Activated naive CD4-positive, alpha-beta T cell treated with Interleukin-2 at 50 U/mL for 16 hours (primary cell): ENCODE measurements around the gene SULF2.

Experiments
- DNase-seq: peaks from one replicate; pipeline ENCODE4 v3.0.0-alpha.2; 2020

Gene SULF2

DNA sequence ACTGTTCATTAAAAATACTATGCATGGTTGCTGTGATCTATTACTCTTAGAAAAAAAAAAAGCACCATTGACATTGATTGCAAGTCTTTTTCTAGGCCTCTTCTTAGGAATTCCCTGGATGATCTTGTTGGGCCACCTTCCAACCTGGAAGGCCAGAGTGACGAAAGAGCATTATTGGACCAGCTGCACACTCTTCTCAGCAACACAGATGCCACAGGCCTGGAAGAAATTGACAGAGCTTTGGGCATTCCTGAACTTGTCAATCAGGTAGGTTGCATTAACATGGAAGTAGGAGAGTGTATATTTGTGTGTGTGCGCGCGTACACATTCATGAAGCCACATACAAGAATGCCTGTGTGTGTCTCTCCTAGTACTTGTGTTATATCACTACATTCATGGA, 143.2 kb downstream of the SULF2 start:
- no peak for DNase-seq

DNA sequence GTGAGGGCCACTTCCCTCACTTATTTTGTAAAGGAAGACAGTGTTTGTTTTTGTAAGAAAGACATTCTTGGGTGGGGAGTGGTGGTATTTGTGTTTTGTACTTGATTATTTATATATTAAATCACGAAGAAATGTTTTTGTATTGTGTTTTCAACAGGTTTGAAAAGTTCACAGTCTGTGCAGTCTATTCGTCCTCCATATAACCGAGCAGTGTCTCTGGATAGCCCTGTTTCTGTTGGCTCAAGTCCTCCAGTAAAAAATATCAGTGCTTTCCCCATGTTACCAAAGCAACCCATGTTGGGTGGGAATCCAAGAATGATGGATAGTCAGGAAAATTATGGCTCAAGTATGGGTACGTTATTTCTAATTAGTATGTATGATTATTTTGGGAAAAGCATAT, 146.4 kb downstream of the SULF2 start:
- DNase-seq = no peak

DNA sequence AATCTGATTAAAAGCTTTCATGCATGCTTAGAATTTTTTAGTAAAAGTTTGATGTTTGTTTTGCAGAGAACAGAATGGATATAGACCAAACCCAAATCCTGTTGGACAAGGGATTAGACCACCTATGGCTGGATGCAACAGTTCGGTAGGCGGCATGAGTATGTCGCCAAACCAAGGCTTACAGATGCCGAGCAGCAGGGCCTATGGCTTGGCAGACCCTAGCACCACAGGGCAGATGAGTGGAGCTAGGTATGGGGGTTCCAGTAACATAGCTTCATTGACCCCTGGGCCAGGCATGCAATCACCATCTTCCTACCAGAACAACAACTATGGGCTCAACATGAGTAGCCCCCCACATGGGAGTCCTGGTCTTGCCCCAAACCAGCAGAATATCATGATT, 150.0 kb downstream of the SULF2 start:
- no peak for DNase-seq

DNA sequence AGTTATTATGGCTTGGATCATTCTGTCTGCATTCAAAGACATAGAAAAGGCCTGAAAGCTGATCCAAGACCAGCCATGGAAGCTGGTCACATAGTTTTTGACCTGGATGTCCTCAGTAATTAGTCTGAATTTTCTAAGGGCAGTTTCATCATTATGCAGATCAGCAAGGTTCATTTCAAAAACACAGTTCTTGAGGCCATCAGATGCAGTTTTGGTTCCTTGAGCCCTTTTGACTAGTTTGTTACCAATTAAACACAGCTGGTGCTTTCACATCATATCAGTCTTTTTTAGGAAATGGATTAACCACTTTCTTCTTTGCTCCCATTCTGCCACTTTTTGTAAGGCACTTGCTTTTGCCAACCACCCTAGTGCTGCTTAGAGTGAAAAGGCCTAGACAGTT, 154.2 kb downstream of the SULF2 start:
- no peak for DNase-seq

DNA sequence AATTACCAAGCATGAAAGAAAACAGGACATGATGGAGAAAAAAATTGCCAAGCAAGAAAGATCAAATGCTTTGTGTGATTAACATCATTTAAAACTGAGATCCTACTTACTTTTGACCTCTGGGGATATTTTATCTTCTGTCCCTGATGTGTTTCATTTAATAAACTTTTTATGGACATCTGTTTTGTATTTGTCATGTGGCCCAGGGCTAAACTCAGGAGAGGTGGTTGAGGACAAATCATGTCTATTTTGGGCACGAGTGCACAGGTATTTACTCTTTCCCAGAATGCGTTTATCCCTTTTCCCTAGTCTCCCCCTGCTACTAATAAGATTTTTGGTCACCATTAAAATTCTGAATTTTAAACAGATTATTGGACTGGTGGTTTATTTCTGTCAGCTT, 155.4 kb downstream of the SULF2 start:
- DNase-seq = no peak

DNA sequence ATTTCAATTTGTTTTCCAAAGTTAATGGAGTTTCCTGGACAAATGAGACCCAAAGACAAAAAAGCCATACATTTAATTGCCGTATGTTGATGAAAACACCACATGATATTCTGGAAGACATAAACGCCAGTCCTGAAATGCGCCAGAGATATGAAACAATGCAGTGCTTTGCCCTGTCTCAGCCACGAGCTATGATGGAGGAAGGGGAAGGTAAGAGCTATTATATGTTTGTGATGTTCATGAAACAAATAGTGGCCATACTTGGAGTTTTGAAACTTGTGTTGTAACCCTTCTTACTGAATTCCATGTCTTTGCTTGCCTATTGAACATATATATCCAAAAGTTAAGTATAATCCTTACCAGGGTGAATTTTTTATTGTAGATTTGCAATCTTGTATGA, 157.7 kb downstream of the SULF2 start:
- DNase-seq = no peak

DNA sequence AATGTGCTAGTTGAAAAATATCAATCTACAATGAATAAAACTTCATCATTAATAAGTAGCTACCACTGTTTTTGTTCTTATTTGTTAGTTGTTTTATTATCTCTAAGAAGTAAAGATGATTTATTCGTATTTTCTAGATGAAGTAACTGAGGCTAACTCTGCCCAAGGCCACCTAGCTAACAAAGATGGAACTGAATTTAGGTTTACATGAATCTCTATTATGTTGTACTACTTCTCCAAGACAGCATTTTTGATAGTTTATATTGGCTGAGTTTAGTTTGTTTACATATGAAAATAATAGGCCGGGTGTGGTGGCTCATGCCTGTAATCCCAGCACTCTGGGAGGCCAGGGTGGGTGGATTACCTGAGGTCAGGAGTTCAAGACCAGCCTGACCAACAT, 162.1 kb downstream of the SULF2 start:
- DNase-seq = no peak

DNA sequence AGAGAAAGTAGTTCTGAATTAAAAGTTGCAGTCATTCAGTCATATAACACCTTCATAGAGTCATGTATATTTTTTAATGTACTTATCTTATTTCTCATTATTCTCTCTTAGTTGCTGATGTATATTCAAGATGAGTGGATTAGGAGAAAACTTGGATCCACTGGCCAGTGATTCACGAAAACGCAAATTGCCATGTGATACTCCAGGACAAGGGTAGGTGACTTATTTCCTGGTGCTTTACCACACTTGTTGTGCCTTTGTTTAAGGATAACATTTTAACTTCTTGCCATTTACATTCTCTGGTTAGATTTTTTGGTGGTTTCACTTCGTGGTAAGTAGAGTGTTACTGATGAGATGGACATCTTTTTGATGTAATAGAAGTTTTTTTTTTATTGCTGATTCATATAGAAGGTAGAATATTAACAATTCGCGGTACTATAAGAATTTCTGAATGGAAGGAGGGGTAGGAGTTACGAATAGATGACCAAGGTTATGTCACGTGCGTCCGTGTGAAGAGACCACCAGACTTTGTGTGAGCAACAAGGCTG, 163.1 kb downstream of the SULF2 start:
- no peak for DNase-seq

DNA sequence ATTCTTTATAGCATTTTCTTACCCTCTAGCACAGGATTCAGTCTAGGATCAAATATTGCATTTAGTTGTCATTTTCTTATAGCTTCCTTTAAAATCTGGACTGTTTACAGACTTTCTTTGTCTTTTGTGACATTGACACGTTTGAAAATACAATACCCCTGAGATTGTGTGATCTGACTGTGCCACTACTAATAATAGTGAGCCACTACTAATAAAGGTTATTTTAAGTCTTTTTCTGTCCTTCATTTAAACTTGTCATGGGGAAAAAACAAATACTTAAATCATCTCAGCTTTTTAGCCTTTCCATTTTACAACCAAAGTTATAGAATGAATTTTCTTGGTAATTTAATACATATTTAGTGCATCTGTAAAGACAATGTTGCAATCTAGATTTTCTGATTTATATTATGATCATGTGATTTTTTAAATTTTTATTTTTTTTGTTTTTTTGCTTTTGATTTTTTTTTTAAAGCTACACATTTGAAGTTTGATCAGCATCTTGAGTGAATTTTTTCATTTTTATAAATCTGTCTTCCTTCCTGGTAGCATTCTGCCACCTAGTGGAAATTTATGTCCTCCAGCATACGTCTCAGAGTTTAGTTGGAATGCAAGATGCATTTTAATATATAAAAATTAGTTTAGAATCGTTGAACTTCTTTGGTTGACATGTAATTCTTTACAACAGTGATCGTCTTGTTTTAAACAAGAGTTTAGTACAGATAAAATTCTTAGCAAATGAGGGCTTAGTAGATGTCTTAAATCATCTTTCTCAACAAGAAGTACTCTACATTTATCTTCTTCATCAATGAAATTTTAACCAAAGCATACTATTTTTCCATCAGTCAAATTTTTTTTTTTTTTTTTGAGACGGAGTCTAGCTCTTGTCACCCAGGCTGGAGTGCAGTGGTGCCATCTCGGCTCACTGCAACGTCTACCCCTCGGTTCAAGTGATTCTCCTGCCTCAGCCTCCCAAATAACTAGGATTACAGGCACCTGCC, 164.2 kb downstream of the SULF2 start:
- no peak for DNase-seq

DNA sequence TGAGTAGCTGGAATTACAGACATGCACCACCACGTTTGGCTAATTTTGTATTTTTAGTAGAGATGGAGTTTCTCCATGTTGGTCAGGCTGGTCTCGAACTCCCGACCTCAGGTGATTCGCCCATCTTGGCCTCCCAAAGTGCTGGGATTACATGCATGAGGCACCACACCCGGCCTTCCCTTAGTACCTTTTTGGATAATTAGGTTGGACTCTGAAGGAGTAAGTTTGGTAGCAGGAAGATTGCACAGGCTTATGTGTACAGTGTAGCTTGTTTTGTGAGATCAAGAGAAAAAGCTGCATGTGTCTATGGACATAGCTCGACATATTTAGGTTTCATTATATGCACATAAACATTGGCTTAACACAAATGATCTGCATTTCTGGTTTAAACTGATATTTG, 166.8 kb downstream of the SULF2 start:
- no peak for DNase-seq

DNA sequence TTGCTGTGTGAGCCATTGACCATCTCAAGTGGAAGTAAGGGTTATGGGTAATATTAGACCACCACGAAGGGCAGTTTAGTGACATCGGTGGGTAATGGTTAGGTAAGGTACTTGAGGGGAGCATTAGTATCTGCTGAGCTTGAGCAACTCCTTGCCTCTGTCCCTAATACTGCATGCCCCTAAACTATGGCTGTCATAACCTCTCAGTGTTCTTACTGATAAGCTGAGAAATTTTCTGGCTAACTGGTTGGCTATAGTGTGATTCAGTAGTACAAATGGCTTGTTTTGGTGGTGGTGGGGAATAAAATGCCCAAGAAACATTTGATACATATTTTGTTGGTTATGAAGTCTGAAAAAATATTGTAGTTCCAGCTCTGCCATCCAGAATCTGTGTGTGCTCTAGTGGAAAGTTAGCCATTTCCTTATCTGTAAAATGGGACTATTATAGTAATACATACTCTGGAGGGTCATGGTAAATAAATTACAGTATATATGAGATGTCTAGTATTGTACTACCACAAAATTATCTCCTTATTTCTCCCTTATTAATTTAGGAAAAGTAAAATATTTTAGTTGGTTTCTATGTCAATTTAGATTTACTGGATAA, 170.5 kb downstream of the SULF2 start:
- DNase-seq = no peak

DNA sequence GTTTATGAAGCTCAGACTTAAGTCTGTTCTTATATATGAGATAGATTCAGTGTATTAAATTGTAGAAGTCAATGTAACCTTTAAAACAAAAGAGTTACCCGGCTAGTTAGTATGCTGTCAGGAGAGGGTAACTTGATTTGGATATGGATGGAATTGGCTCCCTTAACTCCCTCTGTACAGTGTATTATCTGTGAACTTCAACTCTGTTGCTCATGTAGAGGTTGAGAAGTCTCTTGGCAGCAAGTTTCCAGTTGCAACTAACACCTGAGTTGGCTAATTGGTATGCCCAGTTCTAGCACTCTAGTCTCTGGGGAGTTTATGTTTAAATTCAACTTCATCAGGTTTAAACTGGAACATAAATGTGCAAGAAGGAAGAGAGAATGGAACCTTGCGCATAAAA, 172.6 kb downstream of the SULF2 start:
- no peak for DNase-seq

DNA sequence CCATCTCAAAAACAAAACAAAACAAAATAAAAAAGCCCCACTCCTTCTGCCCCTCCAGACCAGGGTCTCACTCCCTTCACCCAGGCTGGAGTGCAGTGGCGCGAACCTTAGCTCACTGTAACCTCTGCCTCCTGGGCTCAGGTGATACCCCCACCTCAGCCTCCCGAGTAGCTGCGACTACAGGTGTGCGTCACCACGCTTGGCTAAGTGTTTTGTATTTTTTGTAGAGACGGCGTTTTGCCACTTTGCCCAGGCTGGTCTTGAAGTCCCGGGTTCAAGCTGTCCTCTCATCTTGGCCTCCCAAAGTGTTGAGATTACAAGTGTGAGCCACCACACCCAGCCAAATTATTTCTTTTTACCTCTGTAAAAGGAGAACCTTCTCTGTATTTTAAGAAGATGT, 173.5 kb downstream of the SULF2 start:
- DNase-seq = no peak

DNA sequence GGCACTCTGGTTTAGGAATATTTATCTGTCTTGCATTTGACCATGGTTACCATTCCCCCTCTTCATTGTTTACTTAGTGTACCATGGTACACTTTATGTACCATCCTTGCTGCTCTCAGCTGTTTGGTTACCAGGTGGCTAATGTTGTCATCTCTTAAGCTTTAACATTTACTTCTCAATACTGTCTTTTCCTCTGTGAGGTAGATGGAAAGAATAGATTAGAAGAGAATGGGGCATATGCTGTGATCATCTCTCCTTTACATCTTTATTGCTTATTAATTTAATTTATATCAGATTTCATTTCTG, 174.4 kb downstream of the SULF2 start:
- no peak for DNase-seq

DNA sequence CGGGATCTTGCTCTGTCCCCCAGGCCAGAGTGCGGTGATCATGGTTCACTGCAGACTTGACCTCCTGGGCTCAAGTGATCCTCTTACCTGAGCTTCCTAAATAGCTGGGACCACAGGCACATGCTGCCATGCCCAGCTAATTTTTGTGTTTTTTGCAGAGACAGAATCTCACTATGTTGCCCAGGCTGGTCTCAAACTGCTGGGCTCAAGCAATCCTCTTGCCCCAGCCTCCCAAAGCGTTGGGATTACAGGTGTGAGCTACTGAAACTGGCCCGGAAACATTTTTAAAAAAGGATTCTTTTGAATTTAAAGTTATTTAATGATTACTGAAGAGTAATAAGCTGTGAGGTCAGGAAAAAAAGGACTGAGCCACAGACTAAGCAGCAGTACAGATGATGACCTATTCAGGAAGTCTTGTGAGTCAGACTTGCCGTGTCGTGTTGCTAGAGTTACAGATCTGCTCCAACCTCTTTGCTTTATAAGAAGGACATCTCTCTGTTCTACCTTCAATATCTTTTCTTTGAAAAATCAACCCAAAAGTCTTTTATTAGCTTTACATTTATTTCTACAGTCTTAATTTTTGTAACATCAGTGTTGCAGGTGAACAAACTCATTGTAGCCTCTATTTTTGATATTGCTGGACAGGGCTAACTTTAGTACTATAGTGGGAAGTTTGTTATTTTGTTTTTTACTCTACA, 174.9 kb downstream of the SULF2 start:
- peak; percentile 72 for DNase-seq

DNA sequence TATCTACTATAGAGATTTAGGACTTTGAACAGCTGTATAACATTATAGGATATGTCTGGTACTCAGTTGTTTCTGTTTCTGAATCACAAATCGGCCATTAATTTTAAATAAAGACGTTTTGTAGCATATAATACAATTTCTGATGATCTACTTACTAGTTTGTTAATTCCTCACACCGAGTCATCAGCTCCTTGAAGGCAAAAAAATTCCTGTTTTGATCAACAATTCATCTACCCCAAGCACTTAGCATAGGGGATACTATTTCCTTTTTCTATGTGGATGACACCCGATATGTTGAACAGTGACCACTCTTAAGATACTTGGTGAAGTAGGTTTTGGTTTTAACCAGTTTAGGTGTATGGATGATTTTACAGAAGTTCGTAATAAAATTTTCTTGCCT, 176.3 kb downstream of the SULF2 start:
- DNase-seq = no peak
